Sigmoid colon (tissue), 4 donors: ENCODE data around the gene GJE1.

Experiments
- EP300 ChIP-seq, 4 donors: sonication (generic); formaldehyde crosslinking; IDR thresholded peaks; one replicate each; pipeline ENCODE4 v1.6.1; 2017; ENCODE audit warnings: antibody characterized with exemption in 4 of 4
- POLR2A ChIP-seq, 2 donors: fragments of 450-650 bp; IDR thresholded peaks; one replicate each; pipeline ENCODE4 v1.6.1; 2016; ENCODE audit warnings: antibody characterized with exemption in 2 of 2, mild to moderate bottlenecking in 2 of 2, moderate library complexity in 2 of 2
- POLR2AphosphoS5 ChIP-seq, 4 donors: sonication (generic); formaldehyde crosslinking; IDR thresholded peaks; one replicate each; pipeline ENCODE4 v1.6.1; 2017; ENCODE audit warnings: antibody characterized with exemption in 4 of 4
- TF ChIP-seq, protein P1 (sequence below), 4 experiments: fragments of 450-650 bp in 3 of 4; fragments of 200-600 bp in 1 of 4; IDR thresholded peaks; one replicate each; pipeline ENCODE4 v1.5.1; 2016 to 2019; ENCODE audit warnings: antibody characterized with exemption in 4 of 4, mild to moderate bottlenecking in 3 of 4, moderate library complexity in 2 of 4

DNA sequence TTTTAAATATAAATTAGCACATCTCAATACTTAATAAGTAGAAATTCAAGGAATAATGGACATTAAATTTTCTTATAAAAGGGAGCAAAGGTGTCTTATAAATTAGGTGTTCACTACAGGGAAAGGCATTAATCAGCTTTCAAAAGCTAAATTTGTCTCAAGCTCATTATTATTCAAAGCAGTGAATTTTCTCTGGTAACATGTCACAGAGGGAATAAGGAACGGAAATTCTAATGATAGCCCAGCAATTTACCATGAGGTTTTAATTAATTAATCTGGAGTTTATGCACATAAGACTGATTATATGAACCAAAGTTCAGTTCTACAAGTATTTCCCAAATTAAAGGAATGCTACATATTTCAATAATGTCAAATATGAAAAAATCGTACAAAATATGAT is 15.4 kb upstream of the GJE1 start:
- TF ChIP-seq POLR2AphosphoS5 (IDR thresholded peaks at IDR 0.05) = no peak
- TF ChIP-seq, protein P1, sequence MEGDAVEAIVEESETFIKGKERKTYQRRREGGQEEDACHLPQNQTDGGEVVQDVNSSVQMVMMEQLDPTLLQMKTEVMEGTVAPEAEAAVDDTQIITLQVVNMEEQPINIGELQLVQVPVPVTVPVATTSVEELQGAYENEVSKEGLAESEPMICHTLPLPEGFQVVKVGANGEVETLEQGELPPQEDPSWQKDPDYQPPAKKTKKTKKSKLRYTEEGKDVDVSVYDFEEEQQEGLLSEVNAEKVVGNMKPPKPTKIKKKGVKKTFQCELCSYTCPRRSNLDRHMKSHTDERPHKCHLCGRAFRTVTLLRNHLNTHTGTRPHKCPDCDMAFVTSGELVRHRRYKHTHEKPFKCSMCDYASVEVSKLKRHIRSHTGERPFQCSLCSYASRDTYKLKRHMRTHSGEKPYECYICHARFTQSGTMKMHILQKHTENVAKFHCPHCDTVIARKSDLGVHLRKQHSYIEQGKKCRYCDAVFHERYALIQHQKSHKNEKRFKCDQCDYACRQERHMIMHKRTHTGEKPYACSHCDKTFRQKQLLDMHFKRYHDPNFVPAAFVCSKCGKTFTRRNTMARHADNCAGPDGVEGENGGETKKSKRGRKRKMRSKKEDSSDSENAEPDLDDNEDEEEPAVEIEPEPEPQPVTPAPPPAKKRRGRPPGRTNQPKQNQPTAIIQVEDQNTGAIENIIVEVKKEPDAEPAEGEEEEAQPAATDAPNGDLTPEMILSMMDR (IDR thresholded peaks at IDR 0.05) = no peak
- no peak for TF ChIP-seq POLR2A (IDR thresholded peaks at IDR 0.05)
- TF ChIP-seq EP300 (IDR thresholded peaks at IDR 0.05) = no peak
